Left ventricle myocardium superior (tissue), 1 donor: ENCODE measurements around the gene NTHL1. TPM values are rescaled to one million over a fixed set of nuclear protein-coding genes. Genes with fewer than 3 reads are reported as not detected.
A peak's percentile ranks its signal among the peaks of the same experiment; 100 is the strongest.

Experiments used
- ATAC-seq: fragments of 200-7000 bp; cut with Tn5 transposase; one replicate; pipeline ENCODE4 v1.9.1; 2020; ENCODE audit warnings: mild to moderate bottlenecking, moderate library complexity
- DNase-seq: peaks from one replicate; pipeline ENCODE4 v3.0.0-alpha.2; 2020
- intact Hi-C: fragments of 100-400 bp; cut with micrococcal nuclease; formaldehyde crosslinking; loops from one replicate; pipeline ENCODE4 v1.11.0; 2022
- total RNA-seq: library from RNA; stranded (reverse); fragmentation: NEBNext Ultra II Directional; extraction: Animal tissue kit (Norgen Biotek cat#: 25700); gene quantifications from one replicate; pipeline ENCODE4 v1.2.1, GENCODE V29; 2021
- donor health status: DM: no; HTN: yes; CAD: no; lungs with severe emphysema.

NTHL1 gene
- total RNA-seq, 1 donor from 2014 or later = 22.7 TPM

- ATAC-seq (no peak), DNase-seq (no peak)
- intact Hi-C loops = no loop called here
Measured at GRCh38 chr16:2045965-2046892, 1.4 kb downstream of the NTHL1 start.

DNA sequence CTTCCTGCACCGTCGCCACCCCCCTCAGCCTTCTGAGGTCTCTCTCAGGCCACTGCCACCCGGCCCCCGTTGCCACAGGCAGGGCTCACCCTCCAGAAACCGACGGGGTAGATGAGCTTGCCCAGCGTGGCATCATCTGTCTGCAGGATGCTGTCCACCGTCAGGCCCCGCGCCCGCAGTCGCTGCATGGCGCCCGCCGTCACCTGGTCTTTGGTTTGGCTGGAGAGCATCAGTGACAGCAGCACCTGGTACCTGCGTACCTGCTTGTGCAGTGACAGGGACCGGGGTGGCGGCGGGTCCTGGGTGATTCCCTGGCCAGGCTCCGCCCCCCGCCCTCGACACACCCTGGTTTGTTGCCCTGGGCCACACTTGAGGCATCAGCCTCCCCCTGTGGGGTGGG lies 3.1 kb downstream of the NTHL1 start:
- DNase-seq = peak; percentile 49
- intact Hi-C loops = no loop called here
- ATAC-seq = no peak

DNA sequence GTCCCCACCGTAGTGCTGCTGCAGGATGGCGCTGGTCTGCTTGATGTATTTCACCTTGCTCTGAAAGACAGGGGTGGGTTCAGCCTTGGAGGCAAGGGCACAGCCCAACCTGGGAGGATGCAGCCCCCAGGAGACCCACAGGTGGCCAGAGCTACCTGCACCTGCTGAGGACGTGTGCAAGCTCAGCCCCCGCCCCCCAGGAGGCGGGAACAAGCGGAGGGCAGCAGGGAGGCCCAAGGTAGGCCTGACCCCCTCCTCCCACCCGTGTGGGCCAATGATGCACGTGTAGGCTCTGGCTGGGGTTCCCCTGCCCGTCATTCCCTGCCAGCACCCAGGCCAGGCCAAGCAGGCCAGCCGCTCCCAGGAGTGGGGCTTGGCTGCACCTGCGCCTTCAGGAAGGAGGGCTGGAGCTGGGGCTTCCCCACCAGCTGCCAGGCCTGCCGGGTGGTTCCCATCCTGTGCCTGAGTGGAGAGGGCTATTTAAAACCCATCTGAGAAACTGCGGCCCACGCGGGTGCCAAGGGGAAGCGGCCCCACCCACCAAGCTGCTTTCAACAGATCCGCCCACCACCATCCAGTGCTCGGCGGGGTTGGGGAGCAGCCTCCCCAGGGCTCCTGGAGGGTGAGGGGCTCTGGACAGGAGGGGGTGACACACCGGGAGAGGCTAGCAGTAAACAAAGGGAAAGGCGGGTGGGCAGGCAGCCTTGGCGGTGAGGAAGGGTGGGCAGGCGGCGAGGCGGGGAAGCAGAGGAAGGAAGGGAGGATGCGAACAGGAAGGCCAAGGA lies 3.8 kb downstream of the NTHL1 start:
- DNase-seq = peak; percentile 76
- intact Hi-C loops = no loop called here
- peak; percentile 0 for ATAC-seq

- no peak for ATAC-seq
- intact Hi-C loops = no loop called here
- DNase-seq = no peak
Measured at GRCh38 chr16:2042986-2043666, 4.5 kb downstream of the NTHL1 start.

- intact Hi-C loops = no loop called here
- peak; percentile 85 for DNase-seq
Measured at GRCh38 chr16:2042171-2042985, 5.3 kb downstream of the NTHL1 start.

GRCh38 chr16:2040787-2041522 lies 6.7 kb downstream of the NTHL1 start:
- DNase-seq (peak; percentile 62), ATAC-seq (peak; percentile 1)
- intact Hi-C loops = no loop called here

More at GRCh38 chr16:2042171-2042985, 5.3 kb downstream of the NTHL1 start:
- ATAC-seq = peak; percentile 64

DNA sequence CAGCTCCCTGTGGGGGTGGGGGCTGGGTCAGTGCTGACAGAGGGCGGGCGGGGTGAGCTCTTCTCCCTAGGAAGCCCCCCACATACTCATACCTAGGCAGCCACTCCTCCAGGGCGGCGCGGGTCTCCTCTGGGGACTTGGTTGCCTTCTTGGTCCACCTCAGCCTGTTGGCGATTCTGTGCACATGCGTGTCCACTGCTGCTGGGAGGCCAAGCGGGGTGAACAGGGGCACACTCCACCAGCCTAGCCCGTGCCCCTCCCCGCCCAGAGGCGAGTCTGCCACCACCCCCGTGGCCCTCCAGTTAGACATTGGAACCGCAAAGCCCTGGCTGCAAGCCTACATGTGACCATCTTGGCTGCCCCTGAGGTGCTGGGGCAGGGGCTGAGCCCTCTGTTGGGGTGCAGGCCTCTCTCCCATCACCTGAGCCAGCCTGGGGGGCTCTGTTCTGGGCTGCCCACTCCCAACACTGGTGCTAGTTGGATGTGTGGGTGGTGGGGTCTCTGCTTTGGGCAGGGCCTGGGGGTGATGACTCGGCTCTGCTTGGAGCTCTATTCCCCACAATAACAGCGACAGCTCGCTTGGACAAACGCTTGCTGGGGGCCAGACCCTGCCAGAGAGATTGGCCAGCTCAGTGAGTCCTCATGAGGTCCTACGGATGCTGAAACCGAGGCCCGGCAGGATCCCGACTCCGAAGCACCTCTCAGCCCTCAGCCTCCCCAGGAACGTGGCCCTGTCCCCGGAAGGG lies 7.4 kb downstream of the NTHL1 start:
- intact Hi-C loops = no loop called here
- ATAC-seq (peak; percentile 0), DNase-seq (peak; percentile 64)

GRCh38 chr16:2039274-2040031 lies 8.2 kb downstream of the NTHL1 start:
- DNase-seq (peak; percentile 93), ATAC-seq (peak; percentile 65)
- intact Hi-C loops = no loop called here

- intact Hi-C loops = no loop called here
- DNase-seq (peak; percentile 74), ATAC-seq (peak; percentile 20)
Measured at GRCh38 chr16:2038382-2039231, 9.0 kb downstream of the NTHL1 start.

DNA sequence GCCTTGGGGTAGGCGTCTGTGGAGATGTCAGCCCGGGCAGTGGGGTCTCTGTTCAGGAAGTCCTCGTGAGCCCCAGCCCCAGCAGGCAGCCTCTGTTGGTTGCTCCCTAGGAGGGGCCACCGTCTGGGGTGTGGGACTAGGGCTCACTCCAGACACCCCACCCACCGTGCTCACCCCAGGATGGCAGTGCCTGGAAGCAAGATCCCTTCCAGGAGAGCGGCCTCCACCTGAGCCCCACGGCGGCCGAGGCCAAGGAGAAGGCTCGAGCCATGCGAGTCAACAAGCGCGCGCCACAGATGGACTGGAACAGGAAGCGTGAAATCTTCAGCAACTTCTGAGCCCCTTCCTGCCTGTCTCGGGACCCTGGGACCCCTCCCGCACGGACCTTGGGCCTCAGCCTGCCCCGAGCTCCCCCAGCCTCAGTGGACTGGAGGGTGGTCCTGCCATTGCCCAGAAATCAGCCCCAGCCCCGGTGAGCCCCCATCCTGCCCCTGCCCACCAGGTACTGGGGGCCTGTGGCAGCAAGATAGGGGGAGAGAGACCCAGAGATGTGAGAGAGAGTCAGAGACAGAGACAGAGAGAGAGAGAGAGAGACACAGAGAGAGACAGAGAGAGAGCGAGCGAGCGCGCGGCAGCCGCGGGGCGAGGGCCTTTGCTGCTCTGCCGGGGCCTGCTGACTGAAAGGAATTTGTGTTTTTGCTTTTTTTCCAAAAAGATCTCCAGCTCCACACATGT lies 9.8 kb downstream of the NTHL1 start:
- DNase-seq (peak; percentile 46), ATAC-seq (no peak)
- intact Hi-C loops = no loop called here

DNA sequence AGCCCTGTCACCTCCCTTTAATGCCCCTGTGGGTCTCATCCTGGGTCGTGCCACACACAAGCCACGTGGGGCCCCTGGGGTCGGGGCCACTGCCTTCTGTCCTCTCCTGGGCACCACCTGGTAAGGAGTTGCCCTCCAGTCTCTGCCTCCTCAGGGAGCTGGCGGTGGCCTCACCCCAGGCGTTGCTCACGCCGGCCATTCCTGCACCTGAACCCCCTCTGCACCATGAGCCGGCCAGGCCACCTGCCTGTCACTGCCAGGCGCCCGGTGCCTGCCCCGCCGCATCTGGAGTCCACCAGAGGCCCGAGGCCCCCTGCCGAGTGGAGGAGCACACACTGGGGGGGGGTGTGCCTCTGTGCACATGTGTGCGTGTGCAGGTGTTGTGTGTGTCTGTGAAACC lies 10.5 kb downstream of the NTHL1 start:
- no peak for DNase-seq
- no peak for ATAC-seq
- intact Hi-C loops = no loop called here

DNA sequence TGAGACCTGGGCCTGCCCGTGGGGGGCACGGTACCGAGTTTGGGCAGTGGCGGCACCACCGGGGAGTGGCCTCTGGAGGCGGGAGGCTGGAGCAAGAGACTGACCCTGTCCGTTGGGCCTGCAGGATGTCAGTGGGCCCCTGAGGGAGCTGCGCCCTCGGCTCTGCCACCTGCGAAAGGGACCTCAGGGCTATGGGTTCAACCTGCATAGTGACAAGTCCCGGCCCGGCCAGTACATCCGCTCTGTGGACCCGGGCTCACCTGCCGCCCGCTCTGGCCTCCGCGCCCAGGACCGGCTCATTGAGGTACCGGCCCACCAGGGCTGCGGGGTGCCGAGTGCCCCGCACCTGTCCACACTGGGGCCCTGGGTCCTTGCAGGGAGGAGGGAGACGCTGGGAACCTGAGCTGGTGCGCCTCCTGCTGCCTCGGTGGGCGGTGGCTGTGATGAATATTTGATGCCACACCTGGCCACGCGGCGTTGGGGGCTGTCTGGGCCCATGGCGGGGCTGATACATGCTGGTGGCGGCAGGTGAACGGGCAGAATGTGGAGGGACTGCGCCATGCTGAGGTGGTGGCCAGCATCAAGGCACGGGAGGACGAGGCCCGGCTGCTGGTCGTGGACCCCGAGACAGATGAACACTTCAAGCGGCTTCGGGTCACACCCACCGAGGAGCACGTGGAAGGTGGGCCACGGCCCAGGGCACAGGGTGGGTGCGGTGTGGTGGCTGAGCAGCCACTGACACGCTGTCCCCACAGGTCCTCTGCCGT lies 11.3 kb downstream of the NTHL1 start:
- intact Hi-C loops = no loop called here
- ATAC-seq (no peak), DNase-seq (no peak)

- DNase-seq (peak; percentile 83), ATAC-seq (peak; percentile 2)
- intact Hi-C loops = no loop called here
Measured at GRCh38 chr16:2035431-2036199, 12.0 kb downstream of the NTHL1 start.
